RPMI7951 (cell line): ENCODE measurements around the gene TIGD1. TPM values are rescaled to one million over a fixed set of nuclear protein-coding genes. Genes with fewer than 3 reads are reported as not detected.

Experiments used
- DNase-seq: peaks from one replicate; pipeline ENCODE4 v3.0.0-alpha.2; 2012; ENCODE audit warnings: low read depth
- total RNA-seq: library from RNA; depleted of rRNA; stranded (reverse); fragments of >200 nt; shearing (Covaris generic); gene quantifications from 2 replicates; pipeline ENCODE4 v1.2.3, GENCODE V29; 2014; rRNA removed

The TIGD1 gene
- total RNA-seq, 1 experiment from 2014 or later: 7.1 TPM

- DNase-seq: no peak
Observed at GRCh38 chr2:232501794-232502390, 48.5 kb downstream of the TIGD1 start.

DNA sequence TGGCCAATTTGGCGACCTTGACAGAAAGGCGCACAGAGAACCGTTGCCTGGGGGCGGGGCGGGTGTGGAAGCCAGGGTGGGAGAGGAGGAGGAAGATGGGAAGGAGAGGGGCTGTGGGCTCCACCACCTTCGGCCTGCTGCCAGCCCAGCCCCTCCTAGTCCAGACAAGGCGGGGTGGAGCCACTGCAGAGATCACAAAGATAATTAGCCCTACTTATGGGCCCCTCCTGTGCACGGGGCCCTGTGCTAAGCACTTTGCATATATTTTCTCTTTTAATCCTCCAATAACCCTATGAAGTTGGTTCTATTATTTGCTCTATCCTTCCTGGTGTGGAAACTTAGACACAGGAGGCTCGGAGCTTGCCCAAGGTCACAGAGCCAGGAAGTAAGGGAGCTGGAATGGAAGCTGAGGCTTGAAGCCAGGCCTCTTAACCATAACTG is 49.0 kb downstream of the TIGD1 start:
- no peak for DNase-seq

- DNase-seq: no peak
Observed at GRCh38 chr2:232498452-232498851, 51.9 kb downstream of the TIGD1 start.

Other genes starting within 250 kb of the TIGD1 start
- gene ALPP, start 171.8 kb downstream of the TIGD1 start, total RNA-seq: not detected in 2 replicates
- gene ALPG, start 143.7 kb downstream of the TIGD1 start, total RNA-seq: not detected in 2 replicates
- gene ALPI, start 94.4 kb downstream of the TIGD1 start, total RNA-seq: not detected in 2 replicates
- not detected in 2 replicates for gene ECEL1, start 62.7 kb downstream of the TIGD1 start, total RNA-seq
- not detected in 2 replicates for gene PRSS56, start 30.2 kb downstream of the TIGD1 start, total RNA-seq
- not detected in 2 replicates for gene CHRND, start 24.4 kb downstream of the TIGD1 start, total RNA-seq
- not detected in 2 replicates for gene CHRNG, start 10.9 kb downstream of the TIGD1 start, total RNA-seq
- gene EIF4E2, start 132 bp upstream of the TIGD1 start, total RNA-seq: 146 and 150 TPM in 2 replicates
- 1.2 and 1.7 TPM in 2 replicates for gene EFHD1, start 83.0 kb upstream of the TIGD1 start, total RNA-seq
- 36.3 and 46.9 TPM in 2 replicates for gene GIGYF2, start 146.8 kb upstream of the TIGD1 start, total RNA-seq
- not detected in 2 replicates for gene KCNJ13, start 226.0 kb upstream of the TIGD1 start, total RNA-seq